HCT116 (cell line): ENCODE results near the gene SEC16B.

Experiments used
- SIN3A ChIP-seq: IDR thresholded peaks from 2 replicates; pipeline ENCODE4 v1.6.1; 2012; ENCODE audit warnings: low read depth
- TF ChIP-seq, protein P1 (sequence below): IDR thresholded peaks from 2 replicates; pipeline ENCODE4 v1.6.1; 2012; ENCODE audit warnings: low read depth

DNA sequence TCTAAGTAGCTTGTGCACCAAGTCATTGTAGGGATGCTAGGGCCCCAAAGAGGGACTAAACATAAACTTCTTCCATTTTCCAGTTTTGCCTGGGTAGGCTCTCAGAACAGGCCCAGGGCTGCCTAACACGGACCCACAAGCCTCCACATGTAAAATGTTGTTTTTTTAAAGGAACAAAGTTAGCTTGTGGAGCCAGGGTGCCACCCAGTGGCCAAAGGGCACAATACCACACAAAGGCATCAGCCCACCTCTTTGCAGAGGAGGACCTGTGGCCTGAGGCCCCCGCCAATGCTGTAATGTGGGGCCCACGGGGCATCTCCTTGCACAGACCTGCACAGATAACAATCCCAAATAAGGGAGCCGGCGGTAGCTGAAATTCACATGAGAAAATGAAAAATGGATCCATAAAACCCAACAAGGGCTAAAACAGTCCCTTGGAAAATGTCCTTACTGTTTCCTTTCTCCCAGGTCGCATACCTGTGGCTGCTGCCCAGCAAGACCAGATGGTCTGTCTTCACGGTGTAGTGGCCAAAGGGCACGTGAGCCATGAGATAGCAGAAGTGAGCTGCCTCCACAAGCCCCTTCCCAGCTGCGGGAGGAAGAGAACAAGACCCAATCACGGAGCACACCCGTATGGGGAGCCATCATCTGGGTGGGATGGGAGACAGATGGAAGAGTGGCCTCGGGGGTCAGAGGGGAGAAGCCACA lies 23.8 kb downstream of the SEC16B start:
- no peak for TF ChIP-seq SIN3A
- TF ChIP-seq, protein P1, sequence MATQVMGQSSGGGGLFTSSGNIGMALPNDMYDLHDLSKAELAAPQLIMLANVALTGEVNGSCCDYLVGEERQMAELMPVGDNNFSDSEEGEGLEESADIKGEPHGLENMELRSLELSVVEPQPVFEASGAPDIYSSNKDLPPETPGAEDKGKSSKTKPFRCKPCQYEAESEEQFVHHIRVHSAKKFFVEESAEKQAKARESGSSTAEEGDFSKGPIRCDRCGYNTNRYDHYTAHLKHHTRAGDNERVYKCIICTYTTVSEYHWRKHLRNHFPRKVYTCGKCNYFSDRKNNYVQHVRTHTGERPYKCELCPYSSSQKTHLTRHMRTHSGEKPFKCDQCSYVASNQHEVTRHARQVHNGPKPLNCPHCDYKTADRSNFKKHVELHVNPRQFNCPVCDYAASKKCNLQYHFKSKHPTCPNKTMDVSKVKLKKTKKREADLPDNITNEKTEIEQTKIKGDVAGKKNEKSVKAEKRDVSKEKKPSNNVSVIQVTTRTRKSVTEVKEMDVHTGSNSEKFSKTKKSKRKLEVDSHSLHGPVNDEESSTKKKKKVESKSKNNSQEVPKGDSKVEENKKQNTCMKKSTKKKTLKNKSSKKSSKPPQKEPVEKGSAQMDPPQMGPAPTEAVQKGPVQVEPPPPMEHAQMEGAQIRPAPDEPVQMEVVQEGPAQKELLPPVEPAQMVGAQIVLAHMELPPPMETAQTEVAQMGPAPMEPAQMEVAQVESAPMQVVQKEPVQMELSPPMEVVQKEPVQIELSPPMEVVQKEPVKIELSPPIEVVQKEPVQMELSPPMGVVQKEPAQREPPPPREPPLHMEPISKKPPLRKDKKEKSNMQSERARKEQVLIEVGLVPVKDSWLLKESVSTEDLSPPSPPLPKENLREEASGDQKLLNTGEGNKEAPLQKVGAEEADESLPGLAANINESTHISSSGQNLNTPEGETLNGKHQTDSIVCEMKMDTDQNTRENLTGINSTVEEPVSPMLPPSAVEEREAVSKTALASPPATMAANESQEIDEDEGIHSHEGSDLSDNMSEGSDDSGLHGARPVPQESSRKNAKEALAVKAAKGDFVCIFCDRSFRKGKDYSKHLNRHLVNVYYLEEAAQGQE: no peak
